Hepatocyte (in vitro differentiated cells): ENCODE results near the gene PYGO1. TPM values are rescaled to one million over a fixed set of nuclear protein-coding genes. Genes with fewer than 3 reads are reported as not detected.
"Not testable (repeated sequence)": the region's sequence is repeated elsewhere in the genome, so short reads cannot be mapped to it uniquely, and the experiment has no call there.

Source experiments
- DNase-seq: peaks from one replicate; pipeline ENCODE4 v3.0.0-alpha.2; 2016; ENCODE audit warnings: low spot score
- H2AFZ ChIP-seq: fragments of 200-600 bp; sonication (generic); 2 replicates; pipeline ENCODE4 v1.6.0; 2016; ENCODE audit warnings: antibody characterized with exemption, mild to moderate bottlenecking
- H3K27ac ChIP-seq: fragments of 200-600 bp; sonication (generic); 2 replicates; pipeline ENCODE4 v1.5.1; 2016; ENCODE audit warnings: mild to moderate bottlenecking
- H3K27me3 ChIP-seq: fragments of 200-600 bp; sonication (generic); 2 replicates; pipeline ENCODE4 v1.6.1; 2016
- H3K36me3 ChIP-seq: fragments of 200-600 bp; sonication (generic); replicated peaks from 2 replicates; pipeline ENCODE4 v1.5.1; 2016; ENCODE audit warnings: low read depth; ENCODE audit not compliant: insufficient read depth
- H3K4me1 ChIP-seq: fragments of 200-600 bp; sonication (generic); 2 replicates; pipeline ENCODE4 v1.5.1; 2016; ENCODE audit warnings: mild to moderate bottlenecking, moderate library complexity; ENCODE audit not compliant: insufficient read depth
- H3K4me2 ChIP-seq: fragments of 200-600 bp; sonication (generic); 2 replicates; pipeline ENCODE4 v1.6.0; 2016
- H3K4me3 ChIP-seq: fragments of 200-600 bp; sonication (generic); 2 replicates; pipeline ENCODE4 v1.5.1; 2016; ENCODE audit warnings: mild to moderate bottlenecking
- H3K79me2 ChIP-seq: fragments of 200-600 bp; sonication (generic); 2 replicates; pipeline ENCODE4 v1.6.0; 2017; ENCODE audit warnings: mild to moderate bottlenecking
- H3K9me2 ChIP-seq: fragments of 200-600 bp; sonication (generic); replicated peaks from 2 replicates; pipeline ENCODE4 v1.6.0; 2017; ENCODE audit warnings: mild to moderate bottlenecking; ENCODE audit not compliant: insufficient read depth
- H3K9me3 ChIP-seq: fragments of 200-600 bp; sonication (generic); 2 replicates; pipeline ENCODE4 v1.5.1; 2016; ENCODE audit warnings: low read depth, mild to moderate bottlenecking
- H4K20me1 ChIP-seq: fragments of 200-600 bp; sonication (generic); 2 replicates; pipeline ENCODE4 v1.6.0; 2016; ENCODE audit warnings: mild to moderate bottlenecking; ENCODE audit not compliant: insufficient read depth, poor library complexity, severe bottlenecking
- EZH2 ChIP-seq: fragments of 200-600 bp; sonication (generic); IDR thresholded peaks from 2 replicates; pipeline ENCODE4 v1.6.1; 2016; ENCODE audit warnings: antibody characterized with exemption, mild to moderate bottlenecking, borderline replicate concordance
- EZH2phosphoT487 ChIP-seq: fragments of 200-600 bp; sonication (generic); IDR thresholded peaks from one replicate; pipeline ENCODE4 v1.6.1; 2018; ENCODE audit warnings: antibody characterized with exemption, mild to moderate bottlenecking, low read depth, moderate library complexity; ENCODE audit not compliant: unreplicated experiment, severe bottlenecking
- WGBS: methylation state at CpG from one replicate; pipeline ENCODE4 v1.1.6; 2016; ENCODE audit warnings: low lambda C conversion rate; ENCODE audit errors: missing lambda C conversion rate; 5-methylcytosine and 5-hydroxymethylcytosine counted together
- polyA plus RNA-seq: library from polyadenylated mRNA; unstranded; fragments of >200 nt; fragmentation: Nextera tagmentation; extraction: Ambion mirVana; gene quantifications from 2 replicates; pipeline ENCODE4 v1.2.1, GENCODE V29; 2016
- total RNA-seq: library from RNA; depleted of rRNA; stranded (reverse); fragments of >200 nt; gene quantifications from 2 replicates; pipeline ENCODE4 v1.2.3, GENCODE V29; 2014
- TF ChIP-seq, protein P1 (sequence below): fragments of 200-600 bp; sonication (generic); IDR thresholded peaks from 2 replicates; pipeline ENCODE4 v1.5.1; 2016; ENCODE audit warnings: antibody characterized with exemption, mild to moderate bottlenecking; ENCODE audit not compliant: poor library complexity

Gene PYGO1
- total and polyA plus RNA-seq, 2 experiments from 2014 or later: 2.5 to 12.6 TPM

DNA sequence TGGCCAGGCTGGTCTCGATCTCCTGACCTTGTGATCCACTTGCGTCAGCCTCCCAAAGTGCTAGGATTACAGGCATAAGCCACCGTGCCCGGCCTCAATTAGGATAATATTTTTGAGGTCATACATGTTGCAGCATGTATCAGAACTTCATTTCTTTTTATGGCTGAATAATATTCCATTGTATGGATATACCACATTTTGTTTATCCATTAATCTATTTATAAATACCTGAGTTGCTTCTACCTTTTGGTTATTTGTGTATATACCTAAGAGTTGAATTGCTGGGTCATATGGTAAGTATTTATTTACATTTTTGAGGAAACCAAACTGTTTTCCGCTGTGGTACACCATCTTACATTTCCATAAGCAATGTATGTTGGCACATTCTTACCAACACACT, 18.1 kb upstream of the PYGO1 start:
- no peaks in the 10 kb centered on the region for H3K4me1 ChIP-seq
- no peak for DNase-seq
- TF ChIP-seq EZH2 (no peak), EZH2phosphoT487 (no peak)
- TF ChIP-seq, protein P1, sequence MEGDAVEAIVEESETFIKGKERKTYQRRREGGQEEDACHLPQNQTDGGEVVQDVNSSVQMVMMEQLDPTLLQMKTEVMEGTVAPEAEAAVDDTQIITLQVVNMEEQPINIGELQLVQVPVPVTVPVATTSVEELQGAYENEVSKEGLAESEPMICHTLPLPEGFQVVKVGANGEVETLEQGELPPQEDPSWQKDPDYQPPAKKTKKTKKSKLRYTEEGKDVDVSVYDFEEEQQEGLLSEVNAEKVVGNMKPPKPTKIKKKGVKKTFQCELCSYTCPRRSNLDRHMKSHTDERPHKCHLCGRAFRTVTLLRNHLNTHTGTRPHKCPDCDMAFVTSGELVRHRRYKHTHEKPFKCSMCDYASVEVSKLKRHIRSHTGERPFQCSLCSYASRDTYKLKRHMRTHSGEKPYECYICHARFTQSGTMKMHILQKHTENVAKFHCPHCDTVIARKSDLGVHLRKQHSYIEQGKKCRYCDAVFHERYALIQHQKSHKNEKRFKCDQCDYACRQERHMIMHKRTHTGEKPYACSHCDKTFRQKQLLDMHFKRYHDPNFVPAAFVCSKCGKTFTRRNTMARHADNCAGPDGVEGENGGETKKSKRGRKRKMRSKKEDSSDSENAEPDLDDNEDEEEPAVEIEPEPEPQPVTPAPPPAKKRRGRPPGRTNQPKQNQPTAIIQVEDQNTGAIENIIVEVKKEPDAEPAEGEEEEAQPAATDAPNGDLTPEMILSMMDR: no peak
- H3K4me2 ChIP-seq: no peak overlapping the region
- 85% methylated on average over 5 of the region's 5 CpGs for WGBS
- no peaks in the 10 kb centered on the region for H3K79me2 ChIP-seq
- no peak overlapping the region for H2AFZ ChIP-seq
- H3K27ac ChIP-seq: no peak overlapping the region
- no peaks in the 10 kb centered on the region for H4K20me1 ChIP-seq
- H3K9me2 ChIP-seq: no peaks in the 10 kb centered on the region
- H3K9me3 ChIP-seq: no peaks in the 10 kb centered on the region
- no peak overlapping the region for H3K4me3 ChIP-seq
- H3K27me3 ChIP-seq: no peaks in the 10 kb centered on the region
- H3K36me3 ChIP-seq: no peaks in the 10 kb centered on the region

DNA sequence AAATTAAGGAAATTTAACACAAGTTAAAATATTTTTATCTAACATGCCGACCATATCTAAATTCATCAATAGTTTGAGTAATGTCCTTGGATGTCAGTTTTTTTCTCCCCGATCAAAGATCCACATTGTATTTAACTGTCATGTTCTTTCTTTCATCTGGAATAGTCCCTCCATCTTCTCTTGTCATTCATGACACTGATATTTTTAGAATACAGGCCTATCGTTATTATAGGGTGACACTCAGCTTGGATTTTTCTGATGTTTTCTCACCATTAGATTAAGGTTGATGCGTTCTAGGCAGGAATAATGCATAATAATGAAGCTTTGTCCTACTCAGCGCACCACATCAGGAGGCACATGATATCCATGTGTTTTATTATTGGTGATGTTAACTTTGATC, 13.2 kb upstream of the PYGO1 start:
- no peaks in the 10 kb centered on the region for H3K9me3 ChIP-seq
- H3K36me3 ChIP-seq: no peaks in the 10 kb centered on the region
- no peaks in the 10 kb centered on the region for H3K27me3 ChIP-seq
- no peak overlapping the region for H3K27ac ChIP-seq
- H3K4me1 ChIP-seq: no peaks in the 10 kb centered on the region
- no peak overlapping the region for H3K4me2 ChIP-seq
- H2AFZ ChIP-seq: no peak overlapping the region
- WGBS: 95% methylated on average over 5 of the region's 5 CpGs
- DNase-seq: no peak
- no peaks in the 10 kb centered on the region for H3K9me2 ChIP-seq
- no peaks in the 10 kb centered on the region for H4K20me1 ChIP-seq
- TF ChIP-seq EZH2phosphoT487: no peak
- TF ChIP-seq, protein P1: no peak
- no peak for TF ChIP-seq EZH2
- H3K4me3 ChIP-seq: no peak overlapping the region
- no peaks in the 10 kb centered on the region for H3K79me2 ChIP-seq

DNA sequence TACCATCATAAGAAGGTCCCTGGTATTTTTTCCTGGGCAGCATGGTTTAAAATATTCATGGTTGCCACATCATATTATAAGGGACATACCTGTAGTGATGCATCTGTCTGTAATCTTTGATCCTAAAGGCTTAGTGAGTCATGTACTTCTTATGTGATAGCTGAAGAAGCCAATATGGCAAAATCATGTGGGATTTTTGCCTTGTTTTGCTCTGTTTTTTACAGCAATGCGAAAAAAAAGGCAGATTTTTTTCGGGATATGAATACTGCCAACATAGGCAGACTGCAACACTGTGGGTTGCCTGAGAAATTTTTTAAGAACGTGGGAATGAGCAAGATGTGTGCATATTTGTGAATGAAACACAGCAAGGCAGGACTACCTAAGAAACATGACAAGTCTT, 11.3 kb upstream of the PYGO1 start:
- Histone ChIP-seq H3K4me2 (no peak overlapping the region), H3K36me3 (no peaks in the 10 kb centered on the region), H4K20me1 (no peaks in the 10 kb centered on the region), H3K79me2 (no peaks in the 10 kb centered on the region), H2AFZ (no peak overlapping the region), H3K9me3 (no peaks in the 10 kb centered on the region), H3K27ac (no peak overlapping the region), H3K4me1 (no peaks in the 10 kb centered on the region), H3K4me3 (no peak overlapping the region), H3K27me3 (no peaks in the 10 kb centered on the region), H3K9me2 (no peaks in the 10 kb centered on the region)
- no peak for DNase-seq
- TF ChIP-seq, protein P1: no peak
- TF ChIP-seq EZH2phosphoT487: no peak
- WGBS: 92% methylated on average over 3 of the region's 3 CpGs

DNA sequence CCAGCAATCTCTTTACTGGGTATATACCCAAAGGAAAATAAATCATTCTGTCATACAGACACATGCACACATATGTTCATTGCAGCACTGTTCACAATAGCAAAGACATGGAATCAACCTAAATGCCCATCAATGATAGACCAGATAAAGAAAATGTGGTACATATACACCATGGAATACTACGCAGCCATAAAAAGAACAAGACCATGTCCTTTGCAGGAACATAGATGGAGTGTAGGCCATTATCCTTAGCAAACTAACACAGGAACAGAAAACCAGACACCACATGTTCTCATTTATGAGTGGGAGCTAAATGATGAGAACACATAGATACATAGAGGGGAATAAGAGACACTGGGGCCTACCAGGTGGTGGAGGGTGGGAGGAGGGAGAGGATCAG, 4.9 kb upstream of the PYGO1 start:
- 96% methylated on average over 1 of the region's 1 CpG for WGBS
- H2AFZ ChIP-seq, H3K9me2 ChIP-seq, H3K4me1 ChIP-seq, H3K79me2 ChIP-seq, H3K4me2 ChIP-seq, DNase-seq, H4K20me1 ChIP-seq, H3K9me3 ChIP-seq, H3K36me3 ChIP-seq, H3K27ac ChIP-seq, H3K27me3 ChIP-seq, H3K4me3 ChIP-seq: not testable (repeated sequence)
